ENCODE data around the gene AKR1C8. TPM values are rescaled to one million over a fixed set of nuclear protein-coding genes. Genes with fewer than 3 reads are reported as not detected.
"Not testable (repeated sequence)": the region's sequence is repeated elsewhere in the genome, so short reads cannot be mapped to it uniquely, and the experiment has no call there.

The AKR1C8 gene
- total RNA-seq = 1.5 TPM

DNA sequence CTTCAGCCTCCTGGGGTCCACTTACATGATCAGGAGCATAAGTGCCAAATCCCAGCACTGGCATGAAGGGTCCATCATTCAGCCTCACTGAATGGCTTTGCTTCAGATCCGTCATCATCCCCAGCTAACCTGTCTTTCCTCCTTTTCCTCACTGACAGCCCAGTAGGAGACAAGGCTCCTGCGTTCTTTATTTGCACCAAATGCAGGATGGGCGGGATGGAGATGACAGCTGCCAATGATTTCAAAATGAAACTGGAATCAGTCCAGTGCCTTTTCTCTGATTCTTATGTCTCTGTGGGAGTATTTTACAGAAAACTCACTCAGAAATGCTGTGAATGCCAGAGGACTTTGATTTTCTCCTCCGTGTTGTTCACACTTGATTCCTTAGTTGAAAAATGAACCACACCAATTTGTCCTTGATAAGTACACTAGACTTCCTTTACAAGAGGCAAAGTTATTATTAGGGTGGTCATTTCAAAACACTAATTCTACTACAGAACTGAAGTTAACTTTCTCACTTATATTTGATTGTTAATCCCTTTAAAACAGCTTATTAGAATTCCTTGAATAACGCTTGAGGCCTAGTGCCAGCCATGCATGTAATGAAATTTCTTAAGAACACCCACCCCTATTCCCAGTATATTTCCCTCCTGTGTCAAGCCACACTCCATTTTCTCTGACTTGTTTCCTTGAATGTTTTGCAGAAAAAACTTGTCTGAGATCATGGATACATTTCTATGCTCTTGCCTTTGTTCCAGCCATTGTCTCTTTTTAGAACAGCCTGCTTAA lies at the start of gene AKR1C8:
AKR1C8 (minus strand) TSS at position 164 of the 789 bp plus-strand sequence; CDS start at position 118, 46 bp downstream.
- peak; percentile 9 for DNase-seq

DNA sequence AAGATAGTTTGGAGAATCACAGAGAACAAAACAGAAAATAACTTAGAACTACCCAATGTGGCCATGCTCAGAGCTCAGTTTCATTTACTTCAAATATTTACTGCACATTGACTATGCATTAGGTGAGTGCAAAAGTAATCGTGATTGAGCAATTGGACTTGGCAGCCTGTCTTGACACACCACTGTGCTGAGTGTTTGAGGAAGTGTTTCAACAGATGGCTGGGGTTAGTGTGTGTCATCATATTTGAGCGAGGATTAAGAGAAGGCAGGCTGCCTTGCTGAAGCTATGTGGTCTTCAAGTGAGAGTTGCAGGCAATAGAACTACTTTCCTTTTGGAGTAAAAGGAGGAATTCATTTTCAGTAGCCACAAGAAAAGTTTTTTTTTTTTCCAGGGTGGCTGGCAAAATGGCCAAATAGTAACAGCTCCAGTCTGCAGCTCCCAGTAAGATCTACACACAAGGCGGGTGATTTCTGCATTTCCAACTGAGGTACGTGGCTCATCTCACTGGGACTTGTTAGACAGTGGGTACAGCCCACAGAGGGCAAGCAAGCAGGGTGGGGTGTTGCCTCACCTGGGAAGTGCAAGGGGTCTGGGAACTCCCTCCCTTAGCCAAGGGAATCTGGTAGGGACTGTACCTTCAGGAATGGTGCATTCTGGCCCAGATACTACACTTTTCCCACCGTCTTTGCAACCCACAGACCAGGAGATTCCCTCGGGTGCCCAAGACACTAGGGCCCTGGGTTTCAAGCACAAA lies 49.3 kb upstream of the AKR1C8 start:
- DNase-seq = peak; percentile 26

DNA sequence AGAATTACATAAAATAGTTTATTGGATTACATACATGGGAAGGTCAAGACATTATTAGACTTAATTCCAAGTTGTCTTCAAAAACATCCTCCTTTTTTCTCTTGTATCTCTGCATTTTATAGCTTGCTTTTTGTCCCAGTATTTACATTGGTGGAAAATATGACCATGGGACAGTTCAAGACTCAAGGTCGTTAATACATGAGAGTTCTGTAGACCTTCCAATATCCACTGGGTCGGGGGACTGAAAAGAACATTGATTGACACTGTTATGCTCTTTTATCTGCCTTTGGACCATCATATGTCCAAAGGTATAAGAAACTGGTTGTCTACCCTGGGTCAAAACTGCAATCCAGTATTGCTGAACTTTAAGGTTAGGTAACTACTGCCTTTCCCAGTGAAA lies 48.4 kb upstream of the AKR1C8 start:
- no peak for DNase-seq

DNA sequence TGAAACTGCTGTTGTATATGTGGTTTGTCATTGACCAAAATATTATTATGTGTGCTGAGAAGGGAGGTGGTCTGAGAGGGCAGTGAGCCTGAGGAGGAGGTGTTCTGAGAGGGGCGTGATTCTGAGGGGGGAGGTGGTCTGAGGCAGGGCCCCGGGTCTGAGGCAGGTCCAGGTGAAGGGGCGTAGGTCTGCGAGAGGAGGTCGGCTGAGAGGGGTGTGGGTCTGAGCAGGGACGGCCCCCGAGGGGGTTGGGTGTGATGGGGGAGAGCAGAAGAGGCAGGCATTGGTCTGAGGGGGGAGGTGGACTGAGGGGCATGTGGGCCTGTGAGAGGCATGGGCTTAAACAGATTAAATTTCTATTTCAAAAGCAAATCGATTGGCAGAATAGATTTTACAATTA lies 44.1 kb upstream of the AKR1C8 start:
- DNase-seq = no peak

DNA sequence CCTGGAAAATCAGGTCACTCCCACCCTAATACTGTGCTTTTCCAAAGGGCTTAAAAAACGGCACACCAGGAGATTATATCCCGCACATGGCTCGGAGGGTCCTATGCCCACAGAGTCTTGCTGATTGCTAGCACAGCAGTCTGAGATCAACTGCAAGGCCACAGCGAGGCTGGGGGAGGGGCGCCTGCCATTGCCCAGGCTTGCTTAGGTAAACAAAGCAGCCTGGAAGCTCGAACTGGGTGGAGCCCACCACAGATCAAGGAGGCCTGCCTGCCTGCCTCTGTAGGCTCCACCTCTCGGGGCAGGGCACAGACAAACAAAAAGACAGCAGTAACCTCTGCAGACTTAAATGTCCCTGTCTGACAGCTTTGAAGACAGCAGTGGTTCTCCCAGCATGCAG lies 38.0 kb upstream of the AKR1C8 start:
- not testable (repeated sequence) for DNase-seq

DNA sequence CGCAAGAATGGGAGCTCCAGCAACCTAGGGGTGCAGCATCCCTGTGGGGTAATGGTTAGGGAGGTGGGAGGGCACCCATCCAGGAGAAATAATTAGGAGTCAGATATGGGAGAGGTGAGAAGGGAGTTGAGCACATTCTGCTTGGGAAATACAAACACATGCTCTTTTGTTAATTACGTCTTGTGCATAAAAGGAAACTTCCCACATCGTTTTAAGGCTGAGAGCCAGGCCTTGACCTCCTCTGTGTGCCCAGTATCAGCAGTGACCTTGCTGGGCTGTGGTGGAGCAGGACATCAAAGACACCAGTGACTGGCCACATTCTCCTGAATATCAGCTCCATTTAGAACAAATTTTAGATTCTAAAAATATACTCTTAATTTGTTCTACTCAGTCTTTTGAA lies 34.3 kb upstream of the AKR1C8 start:
- no peak for DNase-seq

DNA sequence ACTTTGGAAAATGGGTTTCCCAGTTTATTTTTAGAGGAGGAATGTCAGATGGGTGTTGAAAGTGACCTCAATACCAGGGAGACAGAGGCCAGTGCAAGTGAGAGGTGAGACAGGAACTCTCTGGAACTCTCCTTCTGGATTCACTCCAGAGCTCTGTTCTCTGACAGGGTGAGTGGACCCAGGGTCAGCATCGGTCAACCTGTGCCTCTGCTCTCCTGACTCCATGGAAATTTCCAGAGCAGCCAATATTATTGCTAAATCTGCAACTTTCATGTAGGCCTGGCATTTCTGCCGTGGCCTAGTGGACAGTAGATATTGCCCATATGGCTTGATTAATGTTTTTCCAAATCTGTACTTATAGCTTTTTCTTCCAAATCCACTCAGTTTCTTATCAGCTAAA lies 31.9 kb upstream of the AKR1C8 start:
- DNase-seq = no peak

DNA sequence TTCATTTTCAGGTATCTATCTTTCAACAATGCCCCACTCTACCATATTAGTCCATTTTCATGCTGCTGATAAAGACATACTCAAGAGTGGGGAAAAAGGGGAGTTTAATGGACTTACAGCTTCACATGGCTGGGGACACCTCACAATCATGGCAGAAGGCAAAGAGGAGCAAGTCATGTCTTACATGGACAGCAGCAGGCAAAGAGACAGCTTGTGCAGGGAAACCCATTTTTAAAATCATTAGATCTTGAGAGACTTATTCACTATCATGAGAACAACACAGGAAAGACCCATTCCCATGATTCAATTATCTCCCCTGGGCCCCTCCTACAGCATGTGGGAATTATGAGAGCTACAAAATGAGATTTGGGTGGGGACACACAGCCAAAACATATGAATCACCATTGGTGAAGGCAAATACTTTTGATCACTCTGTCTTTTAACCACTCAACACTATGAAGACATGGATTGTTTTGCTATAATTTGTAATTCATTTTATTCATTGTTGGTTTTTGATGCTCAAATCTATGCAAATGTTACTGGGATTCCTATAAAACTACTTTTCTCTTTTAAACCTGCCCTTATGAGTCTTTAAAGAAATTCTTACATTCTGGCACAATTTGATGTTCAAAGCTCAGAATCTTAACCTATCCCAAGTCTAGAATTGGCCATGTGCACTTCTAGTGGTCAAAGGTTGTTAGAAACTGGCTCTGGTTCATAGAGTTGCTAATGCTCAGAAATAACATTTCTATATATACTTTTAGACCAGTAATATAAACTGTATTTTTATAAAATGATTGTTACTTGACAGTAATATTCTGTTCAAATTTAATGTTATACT lies 27.0 kb upstream of the AKR1C8 start:
- DNase-seq = no peak

DNA sequence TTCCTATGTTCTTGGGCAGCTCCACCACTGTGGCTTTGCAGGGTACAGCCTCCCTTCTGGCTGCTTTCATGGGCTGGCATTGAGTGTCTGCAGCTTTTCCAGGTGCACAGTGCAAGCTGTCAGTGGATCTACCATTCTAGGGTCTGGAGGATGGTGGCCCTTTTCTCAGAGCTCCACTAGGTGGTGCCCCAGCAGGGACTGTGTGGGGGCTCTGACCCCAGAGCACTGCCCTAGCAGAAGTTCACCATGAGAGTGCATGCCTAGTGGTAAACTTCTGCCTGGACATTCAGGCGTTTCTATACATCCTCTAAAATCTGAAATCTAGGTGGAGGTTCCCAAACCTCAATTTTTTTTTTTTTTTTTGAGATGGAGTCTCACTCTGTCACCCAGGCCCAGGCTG lies 25.3 kb upstream of the AKR1C8 start:
- not testable (repeated sequence) for DNase-seq

DNA sequence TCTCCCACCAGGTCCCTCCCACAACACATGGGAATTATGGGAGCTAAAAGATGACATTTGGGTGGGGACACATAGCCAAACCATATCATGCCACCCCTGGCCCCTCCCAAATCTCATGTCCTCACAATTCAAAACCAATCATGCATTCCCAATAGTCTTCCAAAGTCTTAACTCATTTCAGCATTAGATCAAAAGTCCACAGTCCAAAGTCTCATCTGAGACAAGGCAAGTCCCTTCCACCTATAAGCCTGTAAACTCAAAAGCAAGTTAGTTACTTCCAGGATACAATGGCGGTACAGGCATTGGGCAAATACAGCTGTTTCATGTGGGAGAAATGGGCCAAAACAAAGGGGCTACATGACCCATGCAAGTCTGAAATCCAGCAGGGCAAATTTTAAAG lies 24.8 kb upstream of the AKR1C8 start:
- not testable (repeated sequence) for DNase-seq

DNA sequence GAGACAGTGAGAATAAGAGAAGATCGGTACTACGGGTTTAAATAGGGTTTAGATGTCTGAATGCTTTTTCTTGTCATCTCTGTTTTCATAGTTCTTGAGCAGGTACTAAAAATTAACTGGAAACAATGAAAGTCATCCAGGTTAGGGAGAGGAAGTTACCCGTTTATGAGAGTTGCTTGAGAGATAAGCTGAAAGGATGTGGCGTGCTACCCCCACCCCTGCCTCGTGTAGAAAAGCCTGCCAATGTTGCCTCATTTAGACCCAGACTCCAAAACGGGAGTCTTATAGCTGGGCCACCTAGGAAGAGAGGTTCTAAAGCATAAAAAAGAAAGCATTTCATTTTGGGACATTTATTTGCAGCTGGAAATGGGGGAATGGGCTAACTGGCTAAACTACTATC lies 21.8 kb upstream of the AKR1C8 start:
- no peak for DNase-seq

DNA sequence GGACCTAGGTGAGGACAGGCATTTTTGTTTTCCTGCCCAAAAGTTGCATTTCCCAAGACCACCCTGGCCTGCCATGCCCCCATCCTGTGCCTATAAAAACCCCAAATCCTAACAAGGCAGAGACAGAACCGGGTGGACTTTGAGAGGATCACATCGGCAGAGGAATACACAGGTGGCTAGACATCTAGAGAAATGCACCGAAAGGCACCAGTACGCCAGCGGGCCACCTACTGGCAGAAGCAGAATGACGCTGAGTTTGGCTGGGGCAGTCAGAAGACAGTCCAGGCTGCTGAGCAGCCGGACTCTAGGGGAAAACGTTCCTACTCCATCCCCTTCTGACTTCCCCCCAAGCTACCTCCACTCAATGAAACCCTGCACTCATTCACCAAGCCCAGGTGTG lies 14.4 kb upstream of the AKR1C8 start:
- no peak for DNase-seq

DNA sequence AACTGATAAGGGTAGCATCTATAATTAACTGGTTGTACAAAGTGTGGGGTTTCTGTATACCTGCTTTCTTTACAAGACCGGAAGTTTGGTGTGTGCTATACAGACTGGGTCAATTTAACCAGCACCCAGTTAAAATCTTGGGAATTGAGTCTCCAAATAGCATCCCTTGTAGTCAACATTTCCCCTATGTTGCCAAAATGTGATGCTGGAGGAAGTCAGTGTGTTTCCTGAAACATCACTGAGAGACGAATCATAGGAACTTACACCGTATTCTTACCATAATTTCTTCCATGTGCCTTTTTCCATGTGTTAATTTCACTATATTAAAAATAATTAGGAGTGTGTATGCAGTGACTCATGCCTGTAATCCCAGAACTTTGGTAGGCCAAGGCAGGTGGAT lies 13.4 kb upstream of the AKR1C8 start:
- DNase-seq = no peak

DNA sequence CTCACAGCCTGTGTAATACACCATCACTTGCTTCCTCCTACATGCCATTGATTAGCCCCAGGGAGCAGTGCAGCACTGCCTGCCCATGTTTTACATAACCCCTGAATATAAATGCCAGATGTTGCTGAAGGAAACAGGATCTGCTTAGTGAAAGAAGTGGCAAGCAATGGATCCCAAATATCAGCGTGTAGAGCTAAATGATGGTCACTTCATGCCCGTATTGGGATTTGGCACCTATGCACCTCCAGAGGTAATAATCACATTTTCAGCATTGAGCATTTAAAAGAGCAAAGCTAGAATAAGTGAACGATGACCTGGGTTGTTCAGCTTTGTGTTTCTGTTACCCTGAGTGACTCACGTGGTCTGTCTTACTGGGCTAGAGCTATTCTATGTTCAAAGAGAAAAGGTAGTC lies 11.8 kb upstream of the AKR1C8 start, which contains the start of gene AKR1C4:
AKR1C4 (plus strand) TSS at position 136 of the 412 bp plus-strand sequence; CDS start at position 167, 31 bp downstream.
- DNase-seq = no peak

DNA sequence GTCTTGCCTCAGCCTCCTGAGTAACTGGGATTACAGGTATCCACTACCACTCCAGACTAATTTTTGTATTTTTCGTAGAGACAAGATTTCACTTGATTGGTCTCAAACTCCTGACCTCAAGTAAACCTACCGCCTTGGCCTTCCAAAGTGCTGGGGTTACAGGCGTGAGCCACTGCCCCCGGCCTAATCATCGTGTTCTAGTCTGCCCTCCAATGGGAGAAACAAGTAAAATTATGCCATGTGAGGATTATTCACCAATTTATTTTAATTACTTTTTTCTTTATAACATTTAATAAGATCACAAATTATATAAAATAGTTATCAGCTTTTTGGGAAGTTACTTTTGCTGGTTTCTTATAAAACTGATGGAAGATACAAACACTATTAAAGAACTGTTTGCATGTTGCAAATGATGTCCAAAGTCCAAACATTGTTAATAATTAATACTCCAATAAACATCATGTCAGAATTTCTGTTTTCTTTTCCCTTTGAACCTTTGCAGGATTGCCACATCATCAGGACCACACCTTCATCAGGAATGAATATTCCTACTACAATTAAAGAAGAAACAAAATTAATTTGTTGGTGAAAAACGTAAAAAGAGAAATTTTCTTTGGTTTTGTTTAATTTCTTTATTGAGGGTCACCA lies 10.9 kb upstream of the AKR1C8 start:
- no peak for DNase-seq

DNA sequence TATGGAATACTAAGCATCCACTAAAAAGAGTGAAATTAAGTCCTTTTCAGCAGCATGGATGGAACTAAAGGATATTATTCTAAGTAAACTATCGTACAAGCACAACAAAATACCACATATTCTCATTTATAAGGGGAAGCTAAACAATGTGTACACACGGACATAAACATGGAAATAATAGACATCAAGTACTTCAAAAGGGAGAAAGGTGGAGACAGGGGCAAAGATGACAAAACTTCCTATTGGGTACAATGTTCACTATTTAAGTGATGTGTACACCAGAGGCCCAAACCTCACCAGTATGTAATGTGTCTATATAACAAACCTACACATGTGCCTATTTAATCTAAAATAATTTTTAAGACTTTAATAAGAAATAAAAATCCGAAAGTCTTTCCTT lies 9.5 kb upstream of the AKR1C8 start:
- DNase-seq = no peak

DNA sequence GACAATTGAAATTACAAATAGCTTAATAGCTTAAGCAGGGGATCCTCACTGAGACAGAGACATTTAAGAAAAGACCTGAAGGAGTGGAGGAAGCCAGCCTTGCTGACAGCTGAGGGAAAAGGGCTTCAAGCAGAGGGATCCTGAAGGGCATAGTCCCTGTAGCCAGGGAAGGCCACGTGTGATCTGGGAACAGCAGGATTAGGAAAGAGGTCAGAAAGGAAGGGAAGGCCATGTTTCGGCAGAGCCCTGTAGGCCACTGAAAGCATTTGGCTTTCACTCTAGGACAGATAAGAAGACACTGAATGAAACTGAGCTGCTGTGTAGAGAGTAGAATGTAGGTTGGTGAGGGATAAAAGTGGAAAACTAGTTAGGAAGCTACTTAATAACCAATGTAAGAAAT lies 3.4 kb upstream of the AKR1C8 start:
- DNase-seq = no peak

DNA sequence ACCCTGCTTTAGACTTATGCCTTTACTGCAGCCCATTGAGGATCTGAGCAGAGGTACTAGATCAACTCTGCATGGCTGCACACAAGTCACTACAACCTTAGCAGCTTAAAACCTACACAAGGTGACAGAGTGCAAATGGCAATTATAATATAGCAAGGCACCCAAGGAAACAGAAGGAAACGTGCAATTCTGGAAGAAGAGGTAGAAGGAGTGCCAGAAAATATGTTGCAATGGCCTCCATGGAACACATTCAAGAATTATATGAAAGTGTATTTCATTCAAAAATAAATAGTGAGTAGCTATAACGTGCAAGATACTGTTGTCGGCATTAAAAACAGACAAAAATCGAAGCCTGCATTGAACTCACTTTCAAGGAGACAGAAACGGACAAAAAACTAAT lies 2.9 kb upstream of the AKR1C8 start:
- no peak for DNase-seq

DNA sequence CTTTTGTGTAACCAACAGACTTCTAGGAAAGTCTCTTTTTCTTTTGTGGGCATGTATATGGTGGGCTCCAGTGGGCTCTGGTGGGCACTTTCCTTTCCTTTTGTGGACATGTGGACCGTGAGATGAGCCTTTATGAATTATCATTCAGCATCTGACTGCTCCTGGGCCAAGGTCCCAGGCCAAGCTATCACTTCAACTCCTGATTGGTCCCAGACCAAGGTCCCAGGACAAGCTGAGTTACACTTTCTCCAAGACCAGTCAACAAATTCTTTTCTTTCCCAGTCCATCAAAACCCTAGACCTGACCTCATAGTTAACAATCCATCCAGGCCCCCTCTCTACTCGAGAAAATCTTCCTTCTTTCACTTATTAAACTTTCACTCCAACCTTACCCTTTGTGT lies 1.0 kb downstream of the AKR1C8 start:
- no peak for DNase-seq

DNA sequence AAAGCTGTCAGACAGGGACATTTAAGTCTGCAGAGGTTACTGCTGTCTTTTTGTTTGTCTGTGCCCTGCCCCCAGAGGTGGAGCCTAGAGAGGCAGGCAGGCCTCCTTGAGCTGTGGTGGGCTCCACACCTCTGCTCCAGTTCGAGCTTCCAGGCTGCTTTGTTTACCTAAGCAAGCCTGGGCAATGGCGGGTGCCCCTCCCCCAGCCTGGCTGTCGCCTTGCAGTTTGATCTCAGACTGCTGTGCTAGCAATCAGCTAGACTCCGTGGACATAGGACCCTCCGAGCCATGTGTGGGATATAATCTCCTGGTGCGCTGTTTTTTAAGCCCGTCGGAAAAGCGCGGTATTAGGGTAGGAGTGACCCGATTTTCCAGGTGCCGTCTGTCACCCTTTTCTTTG lies 4.4 kb downstream of the AKR1C8 start:
- not testable (repeated sequence) for DNase-seq

DNA sequence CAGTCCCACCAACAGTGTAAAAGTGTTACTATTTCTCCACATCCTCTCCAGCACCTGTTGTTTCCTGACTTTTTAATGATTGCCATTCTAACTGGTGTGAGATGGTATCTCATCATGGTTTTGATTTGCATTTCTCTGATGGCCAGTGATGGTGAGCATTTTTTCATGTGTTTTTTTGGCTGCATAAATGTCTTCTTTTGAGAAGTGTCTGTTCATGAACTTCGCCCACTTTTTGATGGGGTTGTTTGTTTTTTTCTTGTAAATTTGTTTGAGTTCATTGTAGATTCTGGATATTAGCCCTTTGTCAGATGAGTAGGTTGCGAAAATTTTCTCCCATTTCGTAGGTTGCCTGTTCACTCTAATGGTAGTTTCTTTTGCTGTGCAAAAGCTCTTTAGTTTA lies 9.4 kb downstream of the AKR1C8 start:
- not testable (repeated sequence) for DNase-seq

DNA sequence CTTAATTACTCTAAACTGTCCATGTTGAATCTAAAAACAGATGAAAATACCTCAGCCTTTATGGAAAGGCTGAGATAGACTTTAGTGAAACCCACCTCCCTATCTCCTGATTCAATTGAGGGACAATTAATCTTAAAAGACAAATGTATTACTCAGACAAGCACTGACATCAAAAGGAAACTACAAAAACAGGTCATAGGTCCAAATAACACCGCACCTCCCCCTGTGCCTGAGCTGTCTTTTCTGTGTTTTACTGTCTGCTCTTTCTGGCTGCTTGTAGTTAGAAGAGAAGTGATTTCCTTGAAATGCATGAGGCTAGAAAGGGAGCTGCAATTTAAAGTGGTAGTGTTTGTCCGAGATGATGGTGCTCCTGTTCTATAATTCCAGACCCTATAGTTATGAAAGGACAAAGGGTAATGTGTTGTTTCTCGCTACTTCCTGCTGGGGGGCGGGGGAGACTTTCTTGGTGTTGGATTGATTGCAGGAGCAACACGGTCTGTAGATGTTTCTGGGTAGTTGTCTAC lies 16.0 kb downstream of the AKR1C8 start:
- no peak for DNase-seq

All from skin of body (tissue), 2 donors.